HPDE6-E6E7 (cell line): Measurements from ENCODE around the gene MLLT1.

ENCODE experiments used
- DNase-seq: peaks from one replicate; pipeline ENCODE4 v3.0.0; 2011; ENCODE audit warnings: missing footprints; ENCODE audit errors: extremely low spot score

The MLLT1 gene

GRCh38 chr19:6275170-6275744, 4.5 kb downstream of the MLLT1 start:
- no peak for DNase-seq

GRCh38 chr19:6274756-6275155, 5.0 kb downstream of the MLLT1 start:
- DNase-seq = no peak

GRCh38 chr19:6273701-6274601, 5.8 kb downstream of the MLLT1 start:
- peak; percentile 69 for DNase-seq

GRCh38 chr19:6272913-6273600, 6.7 kb downstream of the MLLT1 start:
- no peak for DNase-seq

GRCh38 chr19:6272411-6272791, 7.4 kb downstream of the MLLT1 start:
- no peak for DNase-seq

GRCh38 chr19:6271721-6272410, 7.9 kb downstream of the MLLT1 start:
- DNase-seq = no peak

GRCh38 chr19:6271251-6271650, 8.5 kb downstream of the MLLT1 start:
- DNase-seq = no peak

GRCh38 chr19:6270822-6271221, 9.0 kb downstream of the MLLT1 start:
- no peak for DNase-seq

GRCh38 chr19:6270076-6270745, 9.6 kb downstream of the MLLT1 start:
- DNase-seq = no peak

GRCh38 chr19:6269101-6269886, 10.5 kb downstream of the MLLT1 start:
- no peak for DNase-seq

- DNase-seq = no peak
These were observed 11.4 kb downstream of the MLLT1 start for GRCh38 chr19:6268382-6268771.

GRCh38 chr19:6267552-6268381, 12.0 kb downstream of the MLLT1 start:
- no peak for DNase-seq

GRCh38 chr19:6264803-6265202, 15.0 kb downstream of the MLLT1 start:
- DNase-seq = no peak

- no peak for DNase-seq
These were observed 15.9 kb downstream of the MLLT1 start for GRCh38 chr19:6263735-6264444.

- no peak for DNase-seq
These were observed 16.5 kb downstream of the MLLT1 start for GRCh38 chr19:6263306-6263705.

- DNase-seq = no peak
These were observed 17.3 kb downstream of the MLLT1 start for GRCh38 chr19:6262519-6262918.

GRCh38 chr19:6261883-6262282, 17.9 kb downstream of the MLLT1 start:
- no peak for DNase-seq

GRCh38 chr19:6260912-6261650, 18.7 kb downstream of the MLLT1 start:
- DNase-seq = no peak

GRCh38 chr19:6260376-6260775, 19.4 kb downstream of the MLLT1 start:
- DNase-seq = no peak
